GM23248 (cell line): ENCODE results near the gene SPINT2. TPM values are rescaled to one million over a fixed set of nuclear protein-coding genes. Genes with fewer than 3 reads are reported as not detected.
A peak's percentile ranks its signal among the peaks of the same experiment; 100 is the strongest.
"Not testable (repeated sequence)": the region's sequence is repeated elsewhere in the genome, so short reads cannot be mapped to it uniquely, and the experiment has no call there.

ENCODE experiments used
- DNase-seq: peaks from one replicate; pipeline ENCODE4 v3.0.0-alpha.2; 2015
- H2AFZ ChIP-seq: fragments of 200-600 bp; sonication (generic); 2 replicates; pipeline ENCODE4 v1.6.1; 2016; ENCODE audit warnings: antibody characterized with exemption
- H3F3A ChIP-seq: fragments of 200-600 bp; sonication (generic); 2 replicates; pipeline ENCODE4 v1.6.1; 2016; ENCODE audit warnings: mild to moderate bottlenecking, antibody characterized with exemption, mixed run types; ENCODE audit not compliant: insufficient read depth
- H3K27ac ChIP-seq: fragments of 200-600 bp; sonication (generic); 2 replicates; pipeline ENCODE4 v1.5.1; 2016; ENCODE audit warnings: mild to moderate bottlenecking
- H3K27me3 ChIP-seq: fragments of 200-600 bp; sonication (generic); replicated peaks from 2 replicates; pipeline ENCODE4 v1.6.1; 2016; ENCODE audit warnings: mild to moderate bottlenecking; ENCODE audit not compliant: insufficient read depth
- H3K36me3 ChIP-seq: fragments of 200-600 bp; sonication (generic); 2 replicates; pipeline ENCODE4 v1.6.1; 2016; ENCODE audit warnings: low read depth, mild to moderate bottlenecking
- H3K4me1 ChIP-seq: fragments of 200-600 bp; sonication (generic); 2 replicates; pipeline ENCODE4 v1.6.1; 2016; ENCODE audit warnings: mild to moderate bottlenecking; ENCODE audit not compliant: insufficient read depth
- H3K4me2 ChIP-seq: fragments of 200-600 bp; sonication (generic); one replicate; pipeline ENCODE4 v1.6.1; 2016; ENCODE audit warnings: mild to moderate bottlenecking; ENCODE audit not compliant: unreplicated experiment
- H3K4me3 ChIP-seq: fragments of 200-600 bp; sonication (generic); 2 replicates; pipeline ENCODE4 v1.5.1; 2016; ENCODE audit warnings: mild to moderate bottlenecking
- H3K79me2 ChIP-seq: fragments of 200-600 bp; sonication (generic); 2 replicates; pipeline ENCODE4 v1.6.1; 2016; ENCODE audit warnings: mild to moderate bottlenecking; ENCODE audit not compliant: insufficient read depth
- H3K9ac ChIP-seq: fragments of 200-600 bp; sonication (generic); 2 replicates; pipeline ENCODE4 v1.6.1; 2016; ENCODE audit warnings: mild to moderate bottlenecking
- H3K9me2 ChIP-seq: fragments of 200-600 bp; sonication (generic); 2 replicates; pipeline ENCODE4 v1.6.1; 2016; ENCODE audit warnings: mixed run types, mild to moderate bottlenecking, moderate library complexity; ENCODE audit not compliant: insufficient read depth
- H3K9me3 ChIP-seq: fragments of 200-600 bp; sonication (generic); one replicate; pipeline ENCODE4 v1.6.1; 2017; ENCODE audit warnings: low read depth
- H4K20me1 ChIP-seq: fragments of 200-600 bp; sonication (generic); 2 replicates; pipeline ENCODE4 v1.6.0; 2016; ENCODE audit not compliant: insufficient read depth
- EZH2 ChIP-seq: fragments of 200-600 bp; sonication (generic); IDR thresholded peaks from 2 replicates; pipeline ENCODE4 v1.6.1; 2018; ENCODE audit warnings: antibody characterized with exemption, mild to moderate bottlenecking; ENCODE audit not compliant: insufficient read depth, poor library complexity, severe bottlenecking
- EZH2phosphoT487 ChIP-seq: fragments of 200-600 bp; sonication (generic); IDR thresholded peaks from 2 replicates; pipeline ENCODE4 v1.6.1; 2018; ENCODE audit warnings: antibody characterized with exemption, moderate library complexity, mild to moderate bottlenecking, low read depth; ENCODE audit not compliant: insufficient read depth
- WGBS, 2 experiments: methylation state at CpG; one replicate each; pipeline ENCODE4 v1.1.6; 2015 to 2017; ENCODE audit warnings: low lambda C conversion rate in 2 of 2, low coverage in 1 of 2; ENCODE audit errors: missing lambda C conversion rate in 2 of 2; 5-methylcytosine and 5-hydroxymethylcytosine counted together
- in situ Hi-C: fragments of 300-500 bp; cut with MboI; formaldehyde crosslinking; loops from 2 replicates; pipeline ENCODE4 v1.15.0; 2020
- polyA plus RNA-seq: library from polyadenylated mRNA; unstranded; fragments of >200 nt; fragmentation: Nextera tagmentation; extraction: Ambion mirVana; gene quantifications from 2 replicates; pipeline ENCODE4 v1.2.1, GENCODE V29; 2016
- total RNA-seq: library from RNA; depleted of rRNA; stranded (reverse); fragments of >200 nt; shearing (Covaris generic); gene quantifications from 2 replicates; pipeline ENCODE4 v1.2.3, GENCODE V29; 2014

Gene SPINT2
- total and polyA plus RNA-seq, 2 experiments from 2014 or later: 3.2 to 9.3 TPM

DNA sequence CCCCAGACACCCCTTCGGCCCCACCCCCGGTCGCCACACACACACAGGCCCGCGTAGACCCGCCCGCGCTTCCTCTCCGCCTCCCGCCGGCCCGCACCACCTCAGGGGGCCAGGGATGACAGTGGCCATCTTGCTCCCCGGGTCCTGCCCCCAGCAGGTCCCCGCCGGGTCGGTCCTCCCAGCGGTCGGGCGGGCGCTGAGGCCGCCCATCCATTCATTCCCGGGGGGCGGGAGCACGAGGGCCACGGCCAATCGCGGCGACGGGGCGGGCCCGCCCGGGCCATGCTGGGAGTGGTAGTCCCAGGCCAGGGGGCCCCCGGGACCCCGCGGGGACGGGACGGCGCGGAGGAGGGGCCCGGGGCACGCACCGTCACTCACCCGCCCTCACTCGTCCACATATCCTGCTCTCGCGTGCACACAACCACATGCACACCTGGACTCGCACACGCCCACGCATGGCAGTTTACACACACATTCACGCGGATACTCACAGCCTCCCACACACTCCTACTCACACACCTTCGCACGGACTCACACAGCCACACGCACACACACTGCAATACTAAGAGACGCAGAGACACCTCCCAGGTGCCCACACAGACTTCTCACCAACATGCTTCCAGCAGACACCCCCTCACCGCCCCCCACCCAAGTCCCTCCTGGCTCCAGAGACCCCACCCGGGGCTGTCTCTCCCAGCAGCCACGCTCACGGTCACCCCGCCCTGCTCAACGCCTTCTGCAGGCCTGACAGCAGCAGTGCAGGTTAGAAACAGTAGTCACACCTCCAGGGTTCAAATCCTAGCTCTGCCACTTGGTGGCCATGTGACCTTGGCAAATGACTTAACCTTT is 40.1 kb upstream of the SPINT2 start, which contains the start of gene DPF1:
Gene DPF1, minus strand, starts transcription at position 209 of the 849 bp plus-strand sequence. Its CDS starts 80 bp downstream, at position 129.
- no peaks in the 10 kb centered on the region for H3K27me3 ChIP-seq
- no peaks in the 10 kb centered on the region for H3K36me3 ChIP-seq
- peak within 1 kb of the TSS; percentile 71 for H3K9ac ChIP-seq
- H3K79me2 ChIP-seq: no peaks in the 10 kb centered on the region
- TF ChIP-seq EZH2phosphoT487 (no peak), EZH2 (no peak)
- H2AFZ ChIP-seq: peak within 1 kb of the TSS; percentile 83
- H3F3A ChIP-seq: no peaks in the 10 kb centered on the region
- peak within 1 kb of the TSS; percentile 74 for H3K4me3 ChIP-seq
- no peaks in the 10 kb centered on the region for H3K9me3 ChIP-seq
- H3K4me1 ChIP-seq: no peaks in the 10 kb centered on the region
- in situ Hi-C loops: no loop called here
- H3K9me2 ChIP-seq: no peaks in the 10 kb centered on the region
- WGBS, 2 experiments: 6 to 12% methylated on average over 32 to 61 of the region's 61 CpGs
- peak within 1 kb of the TSS; percentile 73 for H3K4me2 ChIP-seq
- no peaks in the 10 kb centered on the region for H4K20me1 ChIP-seq
- DNase-seq: peak; percentile 87
- no peak within 1 kb of the TSS for H3K27ac ChIP-seq

DNA sequence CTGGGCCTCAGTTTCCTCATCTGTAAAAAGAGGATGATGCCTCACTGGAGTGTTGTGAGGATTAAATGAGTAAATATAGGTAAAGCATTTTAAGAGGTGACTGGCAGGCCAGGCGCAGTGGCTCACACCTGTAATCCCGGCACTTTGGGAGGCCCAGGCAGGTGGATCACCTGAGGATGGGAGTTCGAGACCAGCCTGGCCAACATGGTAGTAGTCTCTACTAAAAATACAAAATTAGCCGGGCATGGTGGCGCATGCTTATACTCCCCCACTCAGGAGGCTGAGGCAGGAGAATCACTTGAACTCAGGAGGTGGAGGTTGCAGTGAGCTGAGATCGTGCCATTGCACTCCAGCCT is 39.5 kb upstream of the SPINT2 start:
- H3K4me2 ChIP-seq, H3K4me3 ChIP-seq, H3F3A ChIP-seq, DNase-seq, H3K4me1 ChIP-seq, in situ Hi-C loops, H3K27me3 ChIP-seq, H3K9me3 ChIP-seq, H3K9ac ChIP-seq, H3K79me2 ChIP-seq, H3K27ac ChIP-seq, H3K9me2 ChIP-seq, H3K36me3 ChIP-seq, H2AFZ ChIP-seq, H4K20me1 ChIP-seq: not testable (repeated sequence)
- WGBS, 2 experiments: 73 to 86% methylated on average over 6 of the region's 6 CpGs

- no peak for DNase-seq
- Histone ChIP-seq H3K9me2 (no peaks in the 10 kb centered on the region), H4K20me1 (no peaks in the 10 kb centered on the region), H3K27ac (no peak overlapping the region), H3K9me3 (no peaks in the 10 kb centered on the region), H3K79me2 (no peaks in the 10 kb centered on the region), H3K4me2 (no peak overlapping the region), H3K36me3 (no peaks in the 10 kb centered on the region), H3K9ac (no peak overlapping the region), H3K4me1 (no peaks in the 10 kb centered on the region), H3F3A (peaks cover 6% of the 10 kb centered on the region; the same call in 1 of the 2 replicates), H3K4me3 (no peak overlapping the region), H2AFZ (no peak overlapping the region), H3K27me3 (no peaks in the 10 kb centered on the region)
- in situ Hi-C loops: no loop called here
- TF ChIP-seq EZH2 (no peak), EZH2phosphoT487 (no peak)
- WGBS, 2 experiments: 66 to 71% methylated on average over 11 of the region's 11 CpGs
These were observed 36.9 kb upstream of the SPINT2 start for GRCh38 chr19:38227287-38228004.

GRCh38 chr19:38228005-38228377 is 36.4 kb upstream of the SPINT2 start:
- Histone ChIP-seq H3K4me2 (no peak overlapping the region), H3F3A (peaks cover 6% of the 10 kb centered on the region; the same call in 1 of the 2 replicates), H3K4me3 (no peak overlapping the region), H3K27ac (no peak overlapping the region), H3K4me1 (no peaks in the 10 kb centered on the region), H4K20me1 (no peaks in the 10 kb centered on the region), H3K9ac (no peak overlapping the region), H2AFZ (no peak overlapping the region), H3K9me3 (no peaks in the 10 kb centered on the region), H3K9me2 (no peaks in the 10 kb centered on the region), H3K36me3 (no peaks in the 10 kb centered on the region), H3K79me2 (no peaks in the 10 kb centered on the region), H3K27me3 (no peaks in the 10 kb centered on the region)
- in situ Hi-C loops: no loop called here
- TF ChIP-seq EZH2 (no peak), EZH2phosphoT487 (no peak)
- DNase-seq: no peak
- 23 to 66% methylated on average over 3 to 16 of the region's 16 CpGs for WGBS, 2 experiments
